DOHH2 (cell line): ENCODE results near the gene KCNQ1.

Source experiments
- H3F3A ChIP-seq: fragments of 200-600 bp; sonication (generic), shearing (Covaris generic); 2 replicates; pipeline ENCODE4 v1.6.0; 2016; ENCODE audit warnings: antibody characterized with exemption, mild to moderate bottlenecking; ENCODE audit not compliant: control insufficient read depth, insufficient read depth
- H3K27ac ChIP-seq: fragments of 200-600 bp; sonication (generic); 2 replicates; pipeline ENCODE4 v1.5.1; 2014; ENCODE audit warnings: low read depth, mild to moderate bottlenecking, low read length, moderate library complexity
- H3K27me3 ChIP-seq: fragments of 200-600 bp; sonication (generic); 2 replicates; pipeline ENCODE4 v1.6.1; 2014; ENCODE audit warnings: mild to moderate bottlenecking, low read length, mixed read lengths; ENCODE audit not compliant: control insufficient read depth
- H3K36me3 ChIP-seq: fragments of 200-600 bp; sonication (generic); 2 replicates; pipeline ENCODE4 v1.6.1; 2014; ENCODE audit warnings: mild to moderate bottlenecking, low read length, moderate library complexity, mixed read lengths; ENCODE audit not compliant: control insufficient read depth
- H3K4me1 ChIP-seq: fragments of 200-600 bp; sonication (generic); 2 replicates; pipeline ENCODE4 v1.6.1; 2014; ENCODE audit warnings: mild to moderate bottlenecking, low read length, mixed read lengths; ENCODE audit not compliant: control insufficient read depth
- H3K4me2 ChIP-seq: fragments of 200-600 bp; sonication (generic); 2 replicates; pipeline ENCODE4 v1.6.0; 2014; ENCODE audit warnings: mild to moderate bottlenecking, low read length, moderate library complexity
- H3K4me3 ChIP-seq: fragments of 200-600 bp; sonication (generic); 2 replicates; pipeline ENCODE4 v1.5.1; 2014; ENCODE audit warnings: mild to moderate bottlenecking, low read length, mixed read lengths
- H3K79me2 ChIP-seq: fragments of 200-600 bp; sonication (generic); 2 replicates; pipeline ENCODE4 v1.6.1; 2014; ENCODE audit warnings: mild to moderate bottlenecking, low read length, mixed read lengths; ENCODE audit not compliant: control insufficient read depth
- H3K9me2 ChIP-seq: fragments of 200-600 bp; sonication (generic); replicated peaks from 2 replicates; pipeline ENCODE4 v1.6.1; 2014; ENCODE audit warnings: mild to moderate bottlenecking, low read length, mixed read lengths; ENCODE audit not compliant: control insufficient read depth
- H3K9me3 ChIP-seq: fragments of 200-600 bp; sonication (generic); 2 replicates; pipeline ENCODE4 v1.6.1; 2014; ENCODE audit warnings: antibody characterized with exemption, low read length, mixed read lengths; ENCODE audit not compliant: control insufficient read depth, insufficient read depth
- H4K20me1 ChIP-seq: fragments of 200-600 bp; sonication (generic); 2 replicates; pipeline ENCODE4 v1.6.0; 2014; ENCODE audit warnings: low read depth, mild to moderate bottlenecking, antibody characterized with exemption, low read length, moderate library complexity; ENCODE audit not compliant: control insufficient read depth, insufficient read depth
- EZH2phosphoT487 ChIP-seq: fragments of 200-600 bp; sonication (generic); IDR thresholded peaks from 2 replicates; pipeline ENCODE4 v1.6.1; 2017; ENCODE audit warnings: borderline replicate concordance, mild to moderate bottlenecking, antibody characterized with exemption, low read length, moderate library complexity, mixed read lengths
- TF ChIP-seq, protein P1 (sequence below): fragments of 200-600 bp; sonication (generic); IDR thresholded peaks from one replicate; pipeline ENCODE4 v1.5.1; 2014; ENCODE audit warnings: antibody characterized with exemption, mild to moderate bottlenecking, low read depth, low read length; ENCODE audit not compliant: poor library complexity, severe bottlenecking

KCNQ1 gene

DNA sequence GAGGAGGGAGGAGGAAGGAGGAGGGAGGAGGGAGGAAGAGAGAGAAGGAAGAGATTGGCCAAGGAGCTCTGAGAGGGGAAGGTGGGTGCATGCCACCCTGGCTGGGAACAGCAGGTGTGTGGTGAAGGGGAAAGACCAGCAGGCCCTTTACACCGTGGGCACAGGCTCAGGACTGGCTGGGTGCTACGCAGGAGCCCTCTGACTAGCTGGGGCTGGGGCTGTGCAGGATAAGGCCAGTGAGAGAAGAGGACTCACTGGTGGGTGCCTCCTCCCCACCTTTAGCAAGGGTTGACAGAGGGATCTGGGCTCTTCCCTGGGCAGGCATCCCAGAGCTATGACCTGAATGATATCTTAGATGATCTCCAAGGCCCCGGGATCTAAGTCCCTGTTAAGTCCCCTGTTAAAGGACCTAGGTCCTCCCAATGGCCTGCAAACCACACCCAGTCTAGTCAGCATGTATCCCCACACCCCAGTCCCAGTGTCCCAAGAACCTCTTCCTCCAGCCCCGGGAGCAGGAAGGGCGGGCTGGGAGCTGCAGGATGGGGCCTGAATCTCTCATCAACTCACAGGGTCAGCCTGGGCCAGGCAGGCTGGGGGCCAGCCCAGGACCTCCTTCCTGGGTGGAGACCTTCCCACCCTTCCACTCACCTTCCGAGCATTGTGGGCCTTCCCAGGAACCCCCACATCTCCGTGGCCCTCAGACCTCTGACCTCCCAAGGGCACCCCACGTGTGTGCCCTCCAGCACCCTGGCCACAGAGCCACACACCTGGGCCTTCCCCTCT, 385.4 kb downstream of the KCNQ1 start:
- no peak overlapping the region for H3K27ac ChIP-seq
- no peaks in the 10 kb centered on the region for H3F3A ChIP-seq
- H3K9me2 ChIP-seq, result no peaks in the 10 kb centered on the region
- H3K27me3 ChIP-seq, result no peaks in the 10 kb centered on the region
- H4K20me1 ChIP-seq, result no peaks in the 10 kb centered on the region
- no peaks in the 10 kb centered on the region for H3K4me1 ChIP-seq
- H3K79me2 ChIP-seq, result no peaks in the 10 kb centered on the region
- no peak overlapping the region for H3K4me2 ChIP-seq
- no peak overlapping the region for H3K4me3 ChIP-seq
- TF ChIP-seq, protein P1, sequence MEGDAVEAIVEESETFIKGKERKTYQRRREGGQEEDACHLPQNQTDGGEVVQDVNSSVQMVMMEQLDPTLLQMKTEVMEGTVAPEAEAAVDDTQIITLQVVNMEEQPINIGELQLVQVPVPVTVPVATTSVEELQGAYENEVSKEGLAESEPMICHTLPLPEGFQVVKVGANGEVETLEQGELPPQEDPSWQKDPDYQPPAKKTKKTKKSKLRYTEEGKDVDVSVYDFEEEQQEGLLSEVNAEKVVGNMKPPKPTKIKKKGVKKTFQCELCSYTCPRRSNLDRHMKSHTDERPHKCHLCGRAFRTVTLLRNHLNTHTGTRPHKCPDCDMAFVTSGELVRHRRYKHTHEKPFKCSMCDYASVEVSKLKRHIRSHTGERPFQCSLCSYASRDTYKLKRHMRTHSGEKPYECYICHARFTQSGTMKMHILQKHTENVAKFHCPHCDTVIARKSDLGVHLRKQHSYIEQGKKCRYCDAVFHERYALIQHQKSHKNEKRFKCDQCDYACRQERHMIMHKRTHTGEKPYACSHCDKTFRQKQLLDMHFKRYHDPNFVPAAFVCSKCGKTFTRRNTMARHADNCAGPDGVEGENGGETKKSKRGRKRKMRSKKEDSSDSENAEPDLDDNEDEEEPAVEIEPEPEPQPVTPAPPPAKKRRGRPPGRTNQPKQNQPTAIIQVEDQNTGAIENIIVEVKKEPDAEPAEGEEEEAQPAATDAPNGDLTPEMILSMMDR, result no peak
- TF ChIP-seq EZH2phosphoT487, result no peak
- no peaks in the 10 kb centered on the region for H3K36me3 ChIP-seq
- peaks cover 3% of the 10 kb centered on the region; the same call in 1 of the 2 replicates for H3K9me3 ChIP-seq

DNA sequence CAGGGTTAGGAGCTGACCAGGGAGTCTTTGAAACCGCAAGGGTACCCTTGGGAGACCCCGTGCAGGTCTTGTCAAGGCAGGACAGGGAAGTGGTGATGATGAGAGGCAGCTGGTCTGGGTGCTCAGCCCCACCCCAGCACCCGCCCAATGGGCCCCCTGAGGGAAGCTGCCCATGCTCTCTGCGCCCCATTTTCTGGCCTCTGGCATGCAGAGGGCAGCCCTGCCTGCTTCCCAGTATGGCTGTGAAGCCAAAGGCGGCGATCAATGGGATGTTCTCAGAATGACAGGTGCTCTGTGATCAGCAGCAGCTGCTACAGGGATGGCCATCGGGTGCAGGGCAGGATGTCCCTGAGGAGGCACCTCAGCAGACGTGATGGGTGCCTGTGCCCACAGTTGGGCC, 386.1 kb downstream of the KCNQ1 start:
- no peaks in the 10 kb centered on the region for H3F3A ChIP-seq
- peaks cover 3% of the 10 kb centered on the region; the same call in 1 of the 2 replicates for H3K9me3 ChIP-seq
- H3K9me2 ChIP-seq, result no peaks in the 10 kb centered on the region
- no peaks in the 10 kb centered on the region for H3K4me1 ChIP-seq
- H3K27me3 ChIP-seq, result no peaks in the 10 kb centered on the region
- H4K20me1 ChIP-seq, result no peaks in the 10 kb centered on the region
- no peaks in the 10 kb centered on the region for H3K36me3 ChIP-seq
- no peak overlapping the region for H3K4me3 ChIP-seq
- TF ChIP-seq, protein P1, result no peak
- no peak overlapping the region for H3K27ac ChIP-seq
- H3K79me2 ChIP-seq, result no peaks in the 10 kb centered on the region
- no peak overlapping the region for H3K4me2 ChIP-seq

DNA sequence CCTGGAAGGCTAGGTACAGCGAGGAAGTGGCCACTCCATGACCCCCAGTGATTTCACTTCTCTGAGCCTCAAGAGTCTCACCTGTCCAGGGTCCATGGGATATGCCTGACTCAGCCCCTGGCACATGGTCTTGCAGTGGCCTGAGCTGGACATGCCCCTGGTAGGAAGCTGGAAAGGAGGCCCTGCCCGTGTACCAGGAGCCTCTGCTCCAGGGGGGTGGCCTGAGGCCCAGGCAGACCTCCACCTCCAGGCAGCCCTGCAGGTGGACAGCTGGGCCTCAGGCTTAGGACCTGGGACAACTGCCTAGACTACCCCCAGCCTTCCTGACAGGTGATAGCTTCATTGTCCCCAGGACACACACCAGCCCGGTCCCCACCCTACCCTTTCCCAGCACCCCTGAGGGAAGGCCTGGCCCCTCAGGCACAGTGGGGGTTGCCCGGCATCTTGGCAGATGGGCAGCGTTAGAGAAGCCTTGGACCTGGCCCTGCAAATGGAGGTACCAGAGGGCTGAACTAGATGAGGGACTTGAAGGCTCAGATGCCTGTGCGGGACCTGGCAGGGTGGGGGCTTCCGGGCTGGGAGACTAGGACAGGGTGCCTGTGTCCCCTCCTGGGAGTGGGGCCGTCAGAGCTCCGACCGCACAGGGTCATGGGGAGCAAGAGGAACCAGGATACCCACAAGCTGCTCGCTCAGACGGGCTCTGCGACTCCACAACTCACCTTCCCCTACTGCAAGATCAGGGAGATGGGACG, 387.1 kb downstream of the KCNQ1 start:
- Histone ChIP-seq H4K20me1 (no peaks in the 10 kb centered on the region), H3F3A (no peaks in the 10 kb centered on the region), H3K9me3 (peaks cover 3% of the 10 kb centered on the region; the same call in 1 of the 2 replicates), H3K9me2 (no peaks in the 10 kb centered on the region), H3K79me2 (no peaks in the 10 kb centered on the region), H3K4me3 (no peak overlapping the region), H3K4me2 (no peak overlapping the region), H3K36me3 (no peaks in the 10 kb centered on the region), H3K4me1 (no peaks in the 10 kb centered on the region), H3K27me3 (no peaks in the 10 kb centered on the region), H3K27ac (no peak overlapping the region)
- TF ChIP-seq, protein P1, result no peak
